ENCODE measurements around the gene ASXL1.

The ASXL1 gene

GRCh38 chr20:32325706-32326503 is 32.2 kb upstream of the ASXL1 start:
- no peak for DNase-seq (ENCODE audit: insufficient read length)
- TF ChIP-seq POLR2AphosphoS5 (IDR thresholded peaks at IDR 0.05; ENCODE audit: low read depth, low read length) = no peak
- no peak for TF ChIP-seq POLR2A (IDR thresholded peaks at IDR 0.05; ENCODE audit: low read depth, low read length)
- TF ChIP-seq TAF1 (IDR thresholded peaks at IDR 0.05; ENCODE audit: borderline replicate concordance, low read depth, low read length) = no peak

DNA sequence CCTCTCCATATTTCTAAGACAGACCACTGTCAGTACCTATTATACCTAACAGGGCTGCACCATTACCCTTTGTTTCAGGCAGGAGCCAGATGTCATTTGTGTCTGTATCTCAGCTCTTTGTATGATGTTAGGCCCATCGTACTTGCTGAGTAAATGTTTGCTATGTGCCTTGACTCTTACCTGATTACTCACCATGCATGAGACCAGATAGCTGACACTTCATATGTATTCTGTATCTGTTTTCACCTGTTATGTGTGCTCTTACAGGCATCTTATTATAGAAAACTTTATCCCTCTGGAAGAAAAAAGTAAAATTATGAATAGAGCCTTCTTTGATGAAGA is 31.7 kb upstream of the ASXL1 start:
- FAIRE-seq (no peak), DNase-seq (ENCODE audit: insufficient read length) (no peak)
- TF ChIP-seq TAF1 (IDR thresholded peaks at IDR 0.05; ENCODE audit: borderline replicate concordance, low read depth, low read length) = no peak
- TF ChIP-seq POLR2AphosphoS5 (IDR thresholded peaks at IDR 0.05; ENCODE audit: low read depth, low read length) = no peak
- TF ChIP-seq POLR2A (IDR thresholded peaks at IDR 0.05; ENCODE audit: low read depth, low read length) = no peak

More at GRCh38 chr20:32325706-32326503, 32.2 kb upstream of the ASXL1 start:
- FAIRE-seq = no peak

DNA sequence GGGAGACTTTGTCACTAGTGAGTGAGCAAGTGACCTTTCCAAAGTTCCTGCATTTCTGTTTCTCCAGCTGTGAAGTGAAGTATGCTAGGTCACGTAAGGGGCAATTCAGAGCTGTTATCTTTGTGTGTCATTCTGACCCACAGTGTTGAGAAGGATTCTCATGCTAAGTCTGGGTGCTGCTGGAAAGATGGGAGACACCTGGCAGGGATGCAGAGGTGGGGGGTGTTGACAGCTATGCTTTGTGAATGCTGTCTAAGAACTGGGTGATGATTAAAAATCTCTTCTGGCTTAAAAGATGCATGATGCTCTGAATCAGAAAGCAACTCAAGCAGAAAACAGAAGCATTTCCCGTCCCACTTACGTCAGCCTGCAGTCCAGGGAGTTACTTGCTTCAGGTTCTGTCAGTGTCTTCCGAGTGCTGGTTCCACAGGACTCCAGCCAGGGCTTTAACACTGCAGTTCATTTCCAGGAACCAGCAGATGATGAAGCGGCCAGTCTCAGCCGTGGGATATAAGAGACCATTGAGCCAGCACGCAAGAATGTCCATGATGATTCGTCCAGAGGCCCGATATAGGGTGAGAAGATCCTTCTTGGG is 30.9 kb upstream of the ASXL1 start:
- FAIRE-seq (no peak), DNase-seq (ENCODE audit: insufficient read length) (no peak)
- TF ChIP-seq POLR2AphosphoS5 (IDR thresholded peaks at IDR 0.05; ENCODE audit: low read depth, low read length) (no peak), POLR2A (IDR thresholded peaks at IDR 0.05; ENCODE audit: low read depth, low read length) (no peak), TAF1 (IDR thresholded peaks at IDR 0.05; ENCODE audit: borderline replicate concordance, low read depth, low read length) (no peak)

GRCh38 chr20:32329817-32330554 is 28.1 kb upstream of the ASXL1 start:
- TF ChIP-seq POLR2AphosphoS5 (IDR thresholded peaks at IDR 0.05; ENCODE audit: low read depth, low read length) (no peak), TAF1 (IDR thresholded peaks at IDR 0.05; ENCODE audit: borderline replicate concordance, low read depth, low read length) (no peak), POLR2A (IDR thresholded peaks at IDR 0.05; ENCODE audit: low read depth, low read length) (no peak)
- FAIRE-seq = no peak
- no peak for DNase-seq (ENCODE audit: insufficient read length)

DNA sequence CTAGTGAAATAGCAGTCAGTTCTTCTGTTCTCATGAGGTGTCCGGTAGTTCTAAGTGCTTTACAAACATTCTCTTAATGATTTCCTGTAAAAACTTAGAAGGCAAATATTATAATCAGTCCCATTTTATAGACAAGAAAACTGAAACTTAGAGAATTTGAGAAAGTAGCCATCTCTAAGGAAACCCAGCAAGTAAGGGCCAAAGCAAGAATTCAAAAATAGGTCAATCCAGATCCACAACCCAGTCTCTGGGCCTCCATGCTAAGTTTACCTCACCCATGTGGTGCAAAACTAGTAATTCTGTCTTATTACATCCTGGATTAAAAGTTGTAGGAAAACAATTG is 27.6 kb upstream of the ASXL1 start:
- TF ChIP-seq POLR2A (IDR thresholded peaks at IDR 0.05; ENCODE audit: low read depth, low read length) = no peak
- no peak for TF ChIP-seq TAF1 (IDR thresholded peaks at IDR 0.05; ENCODE audit: borderline replicate concordance, low read depth, low read length)
- no peak for TF ChIP-seq POLR2AphosphoS5 (IDR thresholded peaks at IDR 0.05; ENCODE audit: low read depth, low read length)
- no peak for FAIRE-seq
- DNase-seq (ENCODE audit: insufficient read length) = no peak

DNA sequence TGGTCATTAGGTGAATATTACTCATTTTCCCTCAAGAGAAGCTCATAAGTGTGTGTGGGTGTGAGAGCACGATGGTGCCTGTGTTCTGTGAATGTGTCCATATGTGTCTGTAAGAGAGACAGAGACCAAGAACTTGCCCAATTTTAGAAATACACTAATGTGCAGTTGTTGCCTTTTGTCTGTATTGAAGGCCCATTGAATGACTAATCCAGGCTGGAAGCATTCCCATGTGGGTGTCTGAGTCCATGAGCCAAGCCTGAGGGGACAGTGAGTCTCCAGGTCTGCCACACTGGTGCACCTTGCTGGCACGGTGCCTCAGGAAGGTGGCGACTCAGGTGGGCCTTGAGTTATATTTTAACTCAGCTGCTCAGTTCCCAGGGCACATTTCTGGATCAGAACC is 25.5 kb upstream of the ASXL1 start:
- TF ChIP-seq TAF1 (IDR thresholded peaks at IDR 0.05; ENCODE audit: borderline replicate concordance, low read depth, low read length) (no peak), POLR2A (IDR thresholded peaks at IDR 0.05; ENCODE audit: low read depth, low read length) (no peak), POLR2AphosphoS5 (IDR thresholded peaks at IDR 0.05; ENCODE audit: low read depth, low read length) (no peak)
- FAIRE-seq (peak; percentile 9), DNase-seq (ENCODE audit: insufficient read length) (no peak)

DNA sequence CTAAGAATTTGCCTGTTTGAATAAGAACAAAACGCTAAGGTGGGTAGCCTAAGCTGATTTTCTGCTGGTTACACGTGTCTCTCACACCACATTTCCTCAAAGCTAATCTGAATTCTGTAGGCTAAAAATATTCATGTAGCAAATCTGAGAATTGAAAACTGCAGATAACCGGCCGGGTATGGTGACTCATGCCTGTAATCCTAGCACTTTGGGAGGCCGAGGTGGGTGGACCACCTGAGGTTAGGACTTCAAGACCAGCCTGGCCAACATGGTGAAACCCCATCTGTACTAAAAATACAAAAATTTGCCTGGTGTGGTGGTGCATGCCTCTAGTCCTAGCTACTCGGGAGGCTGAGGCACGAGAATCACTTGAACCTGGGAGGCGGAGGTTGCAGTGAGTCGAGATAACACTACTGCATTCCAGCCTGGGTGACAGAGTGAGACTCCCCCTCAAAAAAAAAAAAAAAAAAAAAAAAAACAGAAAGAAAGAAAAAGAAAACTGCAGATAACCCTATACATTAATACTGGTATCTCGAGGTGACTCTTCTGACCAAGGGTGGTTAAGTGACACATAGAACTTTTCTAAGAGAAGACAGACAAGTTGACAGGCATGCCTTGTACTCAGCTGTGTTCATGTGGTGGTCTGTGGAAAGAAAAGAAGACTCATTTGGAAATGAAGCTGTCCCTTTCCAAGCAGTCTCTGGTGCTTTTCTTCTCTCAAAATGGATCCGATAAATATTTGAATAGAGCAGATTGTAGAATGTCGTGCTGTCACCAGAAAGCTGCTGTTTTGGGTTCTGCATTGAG is 24.7 kb upstream of the ASXL1 start:
- no peak for DNase-seq (ENCODE audit: insufficient read length)
- no peak for FAIRE-seq

GRCh38 chr20:32333988-32334885 is 23.9 kb upstream of the ASXL1 start:
- peak; percentile 36 for FAIRE-seq
- TF ChIP-seq POLR2AphosphoS5 (IDR thresholded peaks at IDR 0.05; ENCODE audit: low read depth, low read length) (peak; percentile 36; the same call in 1 of the 2 replicates), TAF1 (IDR thresholded peaks at IDR 0.05; ENCODE audit: borderline replicate concordance, low read depth, low read length) (no peak), POLR2A (IDR thresholded peaks at IDR 0.05; ENCODE audit: low read depth, low read length) (peak; percentile 52; the same call in 1 of the 2 replicates)

More for the DNA sequence above, 24.7 kb upstream of the ASXL1 start:
- TF ChIP-seq POLR2AphosphoS5 (IDR thresholded peaks at IDR 0.05; ENCODE audit: low read depth, low read length) (no peak; the same call in 1 of the 2 replicates), POLR2A (IDR thresholded peaks at IDR 0.05; ENCODE audit: low read depth, low read length) (no peak), TAF1 (IDR thresholded peaks at IDR 0.05; ENCODE audit: borderline replicate concordance, low read depth, low read length) (no peak)

DNA sequence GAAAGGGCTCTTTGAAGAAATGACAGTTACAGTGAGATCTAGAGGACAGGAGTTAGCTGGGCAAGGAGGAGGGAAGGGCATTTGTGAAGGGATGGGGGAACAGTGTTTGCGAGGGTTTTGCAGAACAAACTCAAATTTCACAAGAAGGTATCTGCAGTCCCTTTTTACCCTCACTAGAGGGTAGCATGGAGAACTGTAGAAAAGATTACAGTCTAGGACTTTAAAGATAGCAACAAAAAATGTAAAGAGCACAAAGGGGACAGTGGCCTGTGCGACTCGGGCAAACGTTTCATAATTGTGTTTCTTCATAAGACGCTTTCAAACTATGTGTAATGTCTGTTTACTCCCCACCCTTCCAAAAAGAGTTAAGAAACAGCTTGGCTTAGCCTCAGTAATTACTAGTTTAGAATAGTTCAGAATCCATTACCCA is 21.2 kb upstream of the ASXL1 start:
- no peak for FAIRE-seq
- TF ChIP-seq POLR2A (IDR thresholded peaks at IDR 0.05; ENCODE audit: low read depth, low read length) = no peak
- no peak for TF ChIP-seq TAF1 (IDR thresholded peaks at IDR 0.05; ENCODE audit: borderline replicate concordance, low read depth, low read length)
- TF ChIP-seq POLR2AphosphoS5 (IDR thresholded peaks at IDR 0.05; ENCODE audit: low read depth, low read length) = no peak
- no peak for DNase-seq (ENCODE audit: insufficient read length)

More at GRCh38 chr20:32333988-32334885, 23.9 kb upstream of the ASXL1 start:
- no peak for DNase-seq (ENCODE audit: insufficient read length)
